Natural killer cell (primary cell): ENCODE results near the gene LSAMP. TPM values are rescaled to one million over a fixed set of nuclear protein-coding genes. Genes with fewer than 3 reads are reported as not detected.

Experiments used
- ATAC-seq, 3 donors: fragments of 150-1000 bp in 2 of 3; fragments of 200-7000 bp in 1 of 3; cut with Tn5 transposase; 1 replicate in 1 of 3; 2 replicates in 2 of 3; pipeline ENCODE4 v1.10.0; 2021; ENCODE audit warnings: mild to moderate bottlenecking in 2 of 3, moderate library complexity in 2 of 3
- DNase-seq, 2 donors: peaks; one replicate each; pipeline versions ENCODE4 v3.0.0 to v3.0.0-alpha.2; 2013 to 2021; ENCODE audit warnings: mixed read lengths in 1 of 2
- H3K27ac ChIP-seq: one replicate; pipeline ENCODE4 v1.5.1; 2013; ENCODE audit warnings: mild to moderate bottlenecking, low read length
- H3K27me3 ChIP-seq: one replicate; pipeline ENCODE4 v1.6.1; 2013; ENCODE audit warnings: low read length; ENCODE audit not compliant: control insufficient read depth, insufficient read depth
- H3K36me3 ChIP-seq: one replicate; pipeline ENCODE4 v1.6.1; 2013; ENCODE audit warnings: low read length; ENCODE audit not compliant: control insufficient read depth, insufficient read depth
- H3K4me1 ChIP-seq: one replicate; pipeline ENCODE4 v1.6.1; 2013; ENCODE audit warnings: low read length; ENCODE audit not compliant: control insufficient read depth, insufficient read depth
- H3K4me3 ChIP-seq: one replicate; pipeline ENCODE4 v1.5.1; 2013; ENCODE audit warnings: low read length
- H3K9me3 ChIP-seq: one replicate; pipeline ENCODE4 v1.6.1; 2013; ENCODE audit warnings: low read length; ENCODE audit not compliant: control insufficient read depth, insufficient read depth
- H3K27ac Mint-ChIP-seq, 2 donors: one replicate each; pipeline ENCODE4 v1.8.0; 2022; ENCODE audit warnings: mild to moderate bottlenecking in 2 of 2, mixed read lengths in 2 of 2, moderate library complexity in 1 of 2
- H3K27me3 Mint-ChIP-seq, 2 donors: one replicate each; pipeline ENCODE4 v1.8.0; 2022; ENCODE audit warnings: low read depth in 2 of 2, mixed read lengths in 2 of 2
- H3K36me3 Mint-ChIP-seq: one replicate; pipeline ENCODE4 v1.8.0; 2022; ENCODE audit warnings: mixed read lengths
- H3K4me1 Mint-ChIP-seq, 2 donors: one replicate each; pipeline ENCODE4 v1.8.0; 2022; ENCODE audit warnings: mixed read lengths in 2 of 2
- H3K4me3 Mint-ChIP-seq: one replicate; pipeline ENCODE4 v1.8.0; 2022; ENCODE audit warnings: mild to moderate bottlenecking, moderate library complexity, mixed read lengths
- H3K9me3 Mint-ChIP-seq, 2 donors: one replicate each; pipeline ENCODE4 v1.8.0; 2022; ENCODE audit warnings: mixed read lengths in 2 of 2
- WGBS: methylation state at CpG from one replicate; pipeline ENCODE4 v1.1.7; 2013; ENCODE audit warnings: missing lambda C conversion rate; ENCODE audit not compliant: insufficient coverage; 5-methylcytosine and 5-hydroxymethylcytosine counted together
- intact Hi-C: fragments of 100-400 bp; cut with micrococcal nuclease; formaldehyde crosslinking; loops from one replicate; pipeline ENCODE4 v1.14.2; 2022
- total RNA-seq, 4 donors: library from RNA; stranded (reverse); fragments of 120-200 nt in 1 of 4; gene quantifications; one replicate each; pipeline versions ENCODE4 v1.2.3 to v1.2.4, GENCODE V29; 2013 to 2022
- TF ChIP-seq, protein P1 (sequence below): fragments of 200-600 bp; IDR thresholded peaks from one replicate; pipeline ENCODE4 v1.8.0; 2022; ENCODE audit warnings: antibody characterized with exemption

LSAMP gene
- total RNA-seq, 3 donors from 2014 or later (not counting 1 experiment from before 2014, with no cell fraction given) = not detected

- Mint-ChIP-seq H3K27ac (no peak overlapping the region), H3K4me1 (no peaks in the 10 kb centered on the region), H3K9me3 (no peaks in the 10 kb centered on the region), H3K4me3 (no peak overlapping the region), H3K36me3 (no peaks in the 10 kb centered on the region), H3K27me3 (no peaks in the 10 kb centered on the region)
- no peaks in the 10 kb centered on the region for H3K36me3 ChIP-seq
- H3K27me3 ChIP-seq = no peaks in the 10 kb centered on the region
- H3K4me1 ChIP-seq = no peaks in the 10 kb centered on the region
- no peak for ATAC-seq
- no peak overlapping the region for H3K27ac ChIP-seq
- H3K4me3 ChIP-seq = no peak overlapping the region
- no peaks in the 10 kb centered on the region for H3K9me3 ChIP-seq
- TF ChIP-seq, protein P1, sequence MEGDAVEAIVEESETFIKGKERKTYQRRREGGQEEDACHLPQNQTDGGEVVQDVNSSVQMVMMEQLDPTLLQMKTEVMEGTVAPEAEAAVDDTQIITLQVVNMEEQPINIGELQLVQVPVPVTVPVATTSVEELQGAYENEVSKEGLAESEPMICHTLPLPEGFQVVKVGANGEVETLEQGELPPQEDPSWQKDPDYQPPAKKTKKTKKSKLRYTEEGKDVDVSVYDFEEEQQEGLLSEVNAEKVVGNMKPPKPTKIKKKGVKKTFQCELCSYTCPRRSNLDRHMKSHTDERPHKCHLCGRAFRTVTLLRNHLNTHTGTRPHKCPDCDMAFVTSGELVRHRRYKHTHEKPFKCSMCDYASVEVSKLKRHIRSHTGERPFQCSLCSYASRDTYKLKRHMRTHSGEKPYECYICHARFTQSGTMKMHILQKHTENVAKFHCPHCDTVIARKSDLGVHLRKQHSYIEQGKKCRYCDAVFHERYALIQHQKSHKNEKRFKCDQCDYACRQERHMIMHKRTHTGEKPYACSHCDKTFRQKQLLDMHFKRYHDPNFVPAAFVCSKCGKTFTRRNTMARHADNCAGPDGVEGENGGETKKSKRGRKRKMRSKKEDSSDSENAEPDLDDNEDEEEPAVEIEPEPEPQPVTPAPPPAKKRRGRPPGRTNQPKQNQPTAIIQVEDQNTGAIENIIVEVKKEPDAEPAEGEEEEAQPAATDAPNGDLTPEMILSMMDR = no peak
- DNase-seq = no peak
- 80% methylated on average over 1 of the region's 1 CpG for WGBS
- intact Hi-C loops = no loop called here
Observed at GRCh38 chr3:115875460-115875859, 569.8 kb downstream of the LSAMP start.

- Mint-ChIP-seq H3K4me3 (no peak overlapping the region), H3K27me3 (no peaks in the 10 kb centered on the region), H3K9me3 (no peaks in the 10 kb centered on the region), H3K36me3 (no peaks in the 10 kb centered on the region), H3K4me1 (no peaks in the 10 kb centered on the region), H3K27ac (no peak overlapping the region)
- Histone ChIP-seq H3K36me3 (no peaks in the 10 kb centered on the region), H3K9me3 (no peaks in the 10 kb centered on the region), H3K27ac (no peak overlapping the region), H3K4me1 (no peaks in the 10 kb centered on the region), H3K27me3 (no peaks in the 10 kb centered on the region), H3K4me3 (no peak overlapping the region)
- TF ChIP-seq, protein P1 = no peak
- ATAC-seq (no peak), DNase-seq (no peak)
- intact Hi-C loops = no loop called here
Observed at GRCh38 chr3:115871735-115872134, 573.6 kb downstream of the LSAMP start.

DNA sequence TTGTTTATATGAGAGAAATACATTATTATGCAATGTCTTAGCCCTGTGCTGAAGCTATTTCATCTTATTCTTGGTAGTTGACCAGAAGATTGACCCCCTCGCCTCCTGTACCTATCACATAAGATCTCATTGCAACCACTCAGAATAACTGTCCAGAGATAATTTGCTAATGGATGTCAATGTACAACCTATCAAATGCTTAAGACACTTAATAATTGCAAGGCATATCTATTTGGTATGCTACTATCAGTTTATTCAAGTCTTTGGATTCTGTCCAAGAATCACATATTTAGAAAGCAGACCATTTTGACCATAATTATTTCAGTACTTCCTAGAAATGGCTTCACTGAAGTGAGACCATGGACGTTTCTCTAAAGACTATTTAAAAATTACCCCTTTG, 580.4 kb downstream of the LSAMP start:
- 66% methylated on average over 2 of the region's 2 CpGs for WGBS
- H3K4me1 Mint-ChIP-seq = no peaks in the 10 kb centered on the region
- peaks cover 0 to 12% of the 10 kb centered on the region in 2 donors for H3K27me3 Mint-ChIP-seq
- H3K27me3 ChIP-seq = peaks cover 3% of the 10 kb centered on the region
- intact Hi-C loops = no loop called here
- H3K4me1 ChIP-seq = no peaks in the 10 kb centered on the region
- TF ChIP-seq, protein P1 = no peak
- peaks cover 2 to 3% of the 10 kb centered on the region in 2 donors for H3K9me3 Mint-ChIP-seq
- H3K9me3 ChIP-seq = no peaks in the 10 kb centered on the region
- DNase-seq (no peak), ATAC-seq (no peak)
- no peak overlapping the region for H3K27ac ChIP-seq
- no peaks in the 10 kb centered on the region for H3K36me3 Mint-ChIP-seq
- H3K4me3 Mint-ChIP-seq = no peak overlapping the region
- no peak overlapping the region for H3K27ac Mint-ChIP-seq
- H3K36me3 ChIP-seq = no peaks in the 10 kb centered on the region
- no peak overlapping the region for H3K4me3 ChIP-seq

DNA sequence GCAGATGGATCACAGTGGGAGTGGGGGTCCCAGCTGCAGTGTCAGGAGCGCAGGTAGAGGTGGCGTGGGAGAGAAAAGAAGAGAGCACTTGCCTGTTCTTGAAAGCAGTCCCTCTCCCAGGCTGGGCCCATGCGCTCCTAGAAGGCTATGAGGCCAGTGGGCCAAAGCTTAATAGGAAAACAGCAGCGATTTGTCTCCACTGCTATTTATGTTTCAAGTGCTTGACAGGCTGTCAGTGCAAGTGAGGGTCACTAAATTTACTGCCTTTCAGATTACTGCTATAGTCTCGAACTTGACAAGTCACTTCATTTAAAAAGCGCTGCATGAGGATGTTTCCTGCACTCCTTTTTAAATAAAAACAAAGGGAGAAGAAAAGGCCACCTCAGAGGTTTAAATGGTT, 582.4 kb downstream of the LSAMP start:
- no peak overlapping the region for H3K4me3 Mint-ChIP-seq
- no peaks in the 10 kb centered on the region for H3K4me1 ChIP-seq
- TF ChIP-seq, protein P1 = no peak
- H3K4me3 ChIP-seq = no peak overlapping the region
- H3K27ac Mint-ChIP-seq = no peak overlapping the region
- no peaks in the 10 kb centered on the region for H3K4me1 Mint-ChIP-seq
- ATAC-seq (no peak), DNase-seq (no peak)
- peaks cover 0 to 18% of the 10 kb centered on the region in 2 donors for H3K27me3 Mint-ChIP-seq
- 68% methylated on average over 6 of the region's 6 CpGs for WGBS
- no peaks in the 10 kb centered on the region for H3K36me3 Mint-ChIP-seq
- H3K9me3 Mint-ChIP-seq = peaks cover 2 to 3% of the 10 kb centered on the region in 2 donors
- H3K27ac ChIP-seq = no peak overlapping the region
- no peaks in the 10 kb centered on the region for H3K9me3 ChIP-seq
- intact Hi-C loops = no loop called here
- H3K27me3 ChIP-seq = peaks cover 3% of the 10 kb centered on the region
- H3K36me3 ChIP-seq = no peaks in the 10 kb centered on the region
